Sigmoid colon (tissue), 4 donors: ENCODE results near the gene LRIT3.

ENCODE experiments used
- CTCF ChIP-seq, 4 experiments: fragments of 450-650 bp in 3 of 4; fragments of 200-600 bp in 1 of 4; IDR thresholded peaks; one replicate each; pipeline ENCODE4 v1.5.1; 2016 to 2019; ENCODE audit warnings: antibody characterized with exemption in 4 of 4, mild to moderate bottlenecking in 3 of 4, moderate library complexity in 2 of 4
- EP300 ChIP-seq, 4 donors: sonication (generic); formaldehyde crosslinking; IDR thresholded peaks; one replicate each; pipeline ENCODE4 v1.6.1; 2017; ENCODE audit warnings: antibody characterized with exemption in 4 of 4
- POLR2A ChIP-seq, 2 donors: fragments of 450-650 bp; IDR thresholded peaks; one replicate each; pipeline ENCODE4 v1.6.1; 2016; ENCODE audit warnings: antibody characterized with exemption in 2 of 2, mild to moderate bottlenecking in 2 of 2, moderate library complexity in 2 of 2
- POLR2AphosphoS5 ChIP-seq, 4 donors: sonication (generic); formaldehyde crosslinking; IDR thresholded peaks; one replicate each; pipeline ENCODE4 v1.6.1; 2017; ENCODE audit warnings: antibody characterized with exemption in 4 of 4

GRCh38 chr4:109886303-109886702 is 38.4 kb downstream of the LRIT3 start:
- TF ChIP-seq EP300 (IDR thresholded peaks at IDR 0.05) (no peak), CTCF (IDR thresholded peaks at IDR 0.05) (no peak), POLR2A (IDR thresholded peaks at IDR 0.05) (no peak), POLR2AphosphoS5 (IDR thresholded peaks at IDR 0.05) (no peak)
